Stimulated activated CD8-positive, alpha-beta memory T cell treated with anti-CD3 and anti-CD28 coated beads, Interleukin-15, amount 100 ng/mL, for 24 hours (primary cell): Measurements from ENCODE around the gene PALS1.
"Not testable (repeated sequence)": the region's sequence is repeated elsewhere in the genome, so short reads cannot be mapped to it uniquely, and the experiment has no call there.

ENCODE experiments used
- DNase-seq: peaks from one replicate; pipeline ENCODE4 v3.0.0-alpha.2; 2020; ENCODE audit warnings: low read depth

The PALS1 gene

GRCh38 chr14:67257906-67258305 is 16.7 kb downstream of the PALS1 start:
- no peak for DNase-seq

- DNase-seq, result no peak
Measured at GRCh38 chr14:67260965-67261364, 19.7 kb downstream of the PALS1 start.

- DNase-seq, result no peak
Measured at GRCh38 chr14:67263499-67264149, 22.4 kb downstream of the PALS1 start.

- DNase-seq, result no peak
Measured at GRCh38 chr14:67265131-67265530, 23.9 kb downstream of the PALS1 start.

GRCh38 chr14:67267576-67268328 is 26.5 kb downstream of the PALS1 start:
- DNase-seq, result no peak

- no peak for DNase-seq
Measured at GRCh38 chr14:67268426-67269150, 27.4 kb downstream of the PALS1 start.

GRCh38 chr14:67269298-67270060 is 28.2 kb downstream of the PALS1 start:
- DNase-seq, result no peak

- no peak for DNase-seq
Measured at GRCh38 chr14:67270145-67270753, 29.0 kb downstream of the PALS1 start.

GRCh38 chr14:67270933-67271332 is 29.7 kb downstream of the PALS1 start:
- DNase-seq, result no peak

- DNase-seq, result not testable (repeated sequence)
Measured at GRCh38 chr14:67273281-67273680, 32.0 kb downstream of the PALS1 start.

GRCh38 chr14:67276131-67276530 is 34.9 kb downstream of the PALS1 start:
- DNase-seq, result no peak

GRCh38 chr14:67280506-67280905 is 39.3 kb downstream of the PALS1 start:
- no peak for DNase-seq

GRCh38 chr14:67285876-67286452 is 44.7 kb downstream of the PALS1 start:
- DNase-seq, result no peak
